IMR-90 (cell line): Measurements from ENCODE around the gene ANKRD34B. TPM values are rescaled to one million over a fixed set of nuclear protein-coding genes. Genes with fewer than 3 reads are reported as not detected.

Experiments used
- ATAC-seq: fragments of 200-7000 bp; cut with Tn5 transposase; 2 replicates; pipeline ENCODE4 v1.9.1; 2020; ENCODE audit warnings: low read depth, mild to moderate bottlenecking, moderate library complexity
- BruUV-seq: library from RNA; stranded (reverse); fragments of 400-500 nt; replicated peaks from 2 replicates; lab custom pipeline; 2021; lab: Mats Ljungman, UMichigan
- CTCF ChIA-PET: fragments of 300-600 bp; formaldehyde crosslinking; extraction: SDS; loops from one replicate; lab custom pipeline; 2021; ENCODE audit warnings: antibody characterized with exemption; lab: Yijun Ruan, JAX
- POLR2A ChIA-PET: fragments of 300-600 bp; sonication (Branson Sonifier 250); formaldehyde crosslinking; loops from one replicate; lab custom pipeline; 2022; ENCODE audit warnings: antibody characterized with exemption; ENCODE audit not compliant: unreplicated experiment; lab: Charles Lee
- DNase-seq: peaks from one replicate; pipeline ENCODE4 v3.0.0; 2013
- H2AFZ ChIP-seq: replicated peaks from 2 replicates; pipeline ENCODE3; 2013; ENCODE audit warnings: low read length, mild to moderate bottlenecking; ENCODE audit not compliant: poor library complexity
- H2AK5ac ChIP-seq: 2 replicates; pipeline ENCODE4 v1.6.1; 2013; ENCODE audit warnings: low read depth, low read length, inconsistent platforms
- H2AK9ac ChIP-seq: replicated peaks from 2 replicates; pipeline ENCODE3; 2013; ENCODE audit warnings: mild to moderate bottlenecking, low read depth, low read length, moderate library complexity; ENCODE audit not compliant: poor library complexity
- H2BK120ac ChIP-seq: 2 replicates; pipeline ENCODE4 v1.6.1; 2013; ENCODE audit warnings: low read depth, low read length, inconsistent platforms
- H2BK15ac ChIP-seq: 3 replicates; pipeline ENCODE4 v1.6.1; 2013; ENCODE audit warnings: low read depth, low read length, inconsistent platforms
- H2BK20ac ChIP-seq: 2 replicates; pipeline ENCODE4 v1.6.1; 2013; ENCODE audit warnings: low read depth, mild to moderate bottlenecking, inconsistent platforms, low read length, moderate library complexity
- H2BK5ac ChIP-seq: 2 replicates; pipeline ENCODE4 v1.6.1; 2013; ENCODE audit warnings: mild to moderate bottlenecking, low read depth, low read length, inconsistent platforms; ENCODE audit not compliant: poor library complexity, severe bottlenecking
- H3K14ac ChIP-seq: replicated peaks from 2 replicates; pipeline ENCODE4 v1.6.1; 2013; ENCODE audit warnings: low read depth, low read length, inconsistent platforms
- H3K18ac ChIP-seq: 2 replicates; pipeline ENCODE4 v1.6.1; 2013; ENCODE audit warnings: low read depth, low read length, control low read depth
- H3K23ac ChIP-seq: 2 replicates; pipeline ENCODE4 v1.6.1; 2013; ENCODE audit warnings: low read depth, low read length, inconsistent platforms
- H3K27ac ChIP-seq: 2 replicates; pipeline ENCODE4 v1.5.1; 2013; ENCODE audit warnings: mild to moderate bottlenecking, control low read depth, low read length; ENCODE audit not compliant: insufficient read depth
- H3K27me3 ChIP-seq: 2 replicates; pipeline ENCODE4 v1.6.1; 2013; ENCODE audit warnings: low read length; ENCODE audit not compliant: control insufficient read depth, insufficient read depth
- H3K36me3 ChIP-seq: 2 replicates; pipeline ENCODE4 v1.6.1; 2013; ENCODE audit warnings: low read length, mixed read lengths; ENCODE audit not compliant: control insufficient read depth, insufficient read depth
- H3K4ac ChIP-seq: 2 replicates; pipeline ENCODE4 v1.6.1; 2013; ENCODE audit warnings: low read depth, low read length, inconsistent platforms
- H3K4me1 ChIP-seq: 2 replicates; pipeline ENCODE4 v1.6.1; 2013; ENCODE audit warnings: low read length, mixed read lengths; ENCODE audit not compliant: control insufficient read depth, insufficient read depth
- H3K4me2 ChIP-seq: 2 replicates; pipeline ENCODE4 v1.6.1; 2013; ENCODE audit warnings: low read depth, mild to moderate bottlenecking, control low read depth, low read length, moderate library complexity
- H3K4me3 ChIP-seq: 2 replicates; pipeline ENCODE4 v1.5.1; 2013; ENCODE audit warnings: low read depth, mild to moderate bottlenecking, control low read depth, low read length, moderate library complexity; ENCODE audit not compliant: insufficient read depth
- H3K56ac ChIP-seq: 2 replicates; pipeline ENCODE4 v1.6.1; 2013; ENCODE audit warnings: low read length, inconsistent platforms; ENCODE audit not compliant: insufficient read depth; ENCODE audit errors: extremely low read depth
- H3K79me1 ChIP-seq, 2 experiments: 2 replicates each; pipeline ENCODE4 v1.6.1; 2013; ENCODE audit warnings: low read length in 2 of 2, inconsistent platforms in 1 of 2, low read depth in 1 of 2
- H3K9ac ChIP-seq: 2 replicates; pipeline ENCODE4 v1.6.1; 2013; ENCODE audit warnings: low read depth, low read length, control low read depth
- H3K9me1 ChIP-seq: 2 replicates; pipeline ENCODE4 v1.6.1; 2013; ENCODE audit warnings: low read length, inconsistent platforms; ENCODE audit not compliant: insufficient read depth
- H3K9me3 ChIP-seq: 2 replicates; pipeline ENCODE4 v1.6.1; 2013; ENCODE audit warnings: low read length; ENCODE audit not compliant: control insufficient read depth, insufficient read depth
- H4K20me1 ChIP-seq: 2 replicates; pipeline ENCODE4 v1.6.1; 2013; ENCODE audit warnings: low read length, inconsistent platforms; ENCODE audit not compliant: insufficient read depth
- H4K5ac ChIP-seq: 2 replicates; pipeline ENCODE4 v1.6.1; 2013; ENCODE audit warnings: mild to moderate bottlenecking, low read depth, low read length, control low read depth
- H4K8ac ChIP-seq, 2 experiments: 2 replicates each; pipeline ENCODE4 v1.6.1; 2013; ENCODE audit warnings: low read depth in 2 of 2, low read length in 2 of 2, control low read depth in 1 of 2, inconsistent platforms in 1 of 2
- H4K91ac ChIP-seq: 2 replicates; pipeline ENCODE4 v1.6.1; 2013; ENCODE audit warnings: low read depth, low read length, inconsistent platforms; ENCODE audit not compliant: insufficient read depth
- BHLHE40 ChIP-seq: fragments of 150-350 bp; IDR thresholded peaks from 2 replicates; pipeline ENCODE4 v1.6.1; 2016; ENCODE audit warnings: mild to moderate bottlenecking, low read depth, low read length
- CEBPB ChIP-seq: IDR thresholded peaks from 2 replicates; pipeline ENCODE4 v1.6.1; 2012; ENCODE audit warnings: low read depth, low read length, improper control_type of control experiment
- CHD1 ChIP-seq: IDR thresholded peaks from 2 replicates; pipeline ENCODE4 v1.6.1; 2012; ENCODE audit warnings: low read depth, low read length, improper control_type of control experiment
- CTCF ChIP-seq: conservative IDR thresholded peaks from 2 replicates; pipeline ENCODE4 v1.5.1; 2012; ENCODE audit warnings: mild to moderate bottlenecking, low read depth, low read length, improper control_type of control experiment
- ELK1 ChIP-seq: fragments of 150-350 bp; IDR thresholded peaks from 2 replicates; pipeline ENCODE4 v1.6.1; 2016; ENCODE audit warnings: low read depth, mild to moderate bottlenecking, low read length, moderate library complexity, borderline replicate concordance
- FOS ChIP-seq: fragments of 150-350 bp; IDR thresholded peaks from 2 replicates; pipeline ENCODE4 v1.6.1; 2016; ENCODE audit warnings: low read depth, low read length
- MAFK ChIP-seq: IDR thresholded peaks from 2 replicates; pipeline ENCODE4 v1.6.1; 2012; ENCODE audit warnings: low read depth, low read length, improper control_type of control experiment
- MAZ ChIP-seq: IDR thresholded peaks from 2 replicates; pipeline ENCODE4 v1.6.1; 2012; ENCODE audit warnings: low read depth, mild to moderate bottlenecking, low read length, improper control_type of control experiment, moderate library complexity, borderline replicate concordance
- MXI1 ChIP-seq: IDR thresholded peaks from 2 replicates; pipeline ENCODE4 v1.6.1; 2012; ENCODE audit warnings: low read depth, mild to moderate bottlenecking, low read length, moderate library complexity, borderline replicate concordance
- NFE2L2 ChIP-seq: fragments of 150-350 bp; IDR thresholded peaks from 2 replicates; pipeline ENCODE4 v1.6.1; 2016; ENCODE audit warnings: low read depth, mild to moderate bottlenecking, low read length
- POLR2A ChIP-seq: IDR thresholded peaks from 2 replicates; pipeline ENCODE4 v1.6.1; 2012; ENCODE audit warnings: mild to moderate bottlenecking, low read depth, low read length
- RAD21 ChIP-seq: IDR thresholded peaks from 2 replicates; pipeline ENCODE4 v1.6.1; 2012; ENCODE audit warnings: low read length, improper control_type of control experiment
- RCOR1 ChIP-seq: IDR thresholded peaks from 2 replicates; pipeline ENCODE4 v1.6.1; 2012; ENCODE audit warnings: mild to moderate bottlenecking, low read length, improper control_type of control experiment; ENCODE audit not compliant: insufficient replicate concordance
- RFX5 ChIP-seq: IDR thresholded peaks from 2 replicates; pipeline ENCODE4 v1.8.0; 2012; ENCODE audit warnings: low read depth, mild to moderate bottlenecking, low read length, moderate library complexity
- SMC3 ChIP-seq: fragments of 150-350 bp; IDR thresholded peaks from 2 replicates; pipeline ENCODE4 v1.6.1; 2016; ENCODE audit warnings: low read depth, mild to moderate bottlenecking, antibody characterized with exemption, low read length, moderate library complexity
- USF2 ChIP-seq: fragments of 150-350 bp; IDR thresholded peaks from 2 replicates; pipeline ENCODE4 v1.6.1; 2017; ENCODE audit warnings: mild to moderate bottlenecking, antibody characterized with exemption, low read length, low read depth
- WGBS, 2 experiments: methylation state at CpG; one replicate each; pipeline versions ENCODE4 v1.1.5 to v1.1.7; 2013; ENCODE audit warnings: missing lambda C conversion rate in 2 of 2; ENCODE audit not compliant: insufficient read length in 1 of 2; ENCODE audit errors: extremely low coverage in 2 of 2; 5-methylcytosine and 5-hydroxymethylcytosine counted together
- dilution Hi-C: fragments of 300-500 bp; cut with HindIII; formaldehyde crosslinking; loops from one replicate; pipeline ENCODE4 v1.14.3; 2018; ENCODE audit warnings: low sequenced_read_pairs; ENCODE audit not compliant: unreplicated experiment
- in situ Hi-C: fragments of 300-500 bp; cut with MboI; formaldehyde crosslinking; loops from 3 replicates; pipeline ENCODE4 v1.14.3; 2019; ENCODE audit warnings: low sequenced_read_pairs, inconsistent platforms, mixed read lengths
- intact Hi-C: fragments of 100-400 bp; cut with micrococcal nuclease; formaldehyde crosslinking; loops from 2 replicates; pipeline ENCODE4 v1.10.0; 2022
- polyA plus RNA-seq, 3 experiments: library from polyadenylated mRNA; depleted of rRNA; stranded (reverse); fragments of >200 nt; gene quantifications; 2 replicates each; pipeline ENCODE4 v1.2.3, GENCODE V29; 2012; ENCODE audit warnings: low replicate concordance in 1 of 3
- total RNA-seq: library from RNA; depleted of rRNA; stranded (reverse); fragments of >200 nt; gene quantifications from 2 replicates; pipeline ENCODE4 v1.2.3, GENCODE V29; 2012

The ANKRD34B gene
- total and polyA plus RNA-seq, 2 of the 4 experiments (the other 2 are of a cell fraction) = not detected

- intact Hi-C loops = no loop called here
- no peaks in the 10 kb centered on the region for H3K4me1 ChIP-seq
- 83% methylated on average over 1 of the region's 1 CpG; no CpG with 5 or more reads in 1 of the 2 experiments for WGBS, 2 experiments
Observed at GRCh38 chr5:80619086-80619485, 49.0 kb upstream of the ANKRD34B start.

More at GRCh38 chr5:80619086-80619485, 49.0 kb upstream of the ANKRD34B start:
- Histone ChIP-seq H3K4me3 (no peak overlapping the region), H2BK15ac (no peak overlapping the region), H3K27ac (no peak overlapping the region), H3K79me1 (no peaks in the 10 kb centered on the region), H2AFZ (no peak overlapping the region), H3K27me3 (no peaks in the 10 kb centered on the region), H3K18ac (no peak overlapping the region), H4K8ac (no peak overlapping the region), H3K4ac (no peak overlapping the region), H3K36me3 (no peaks in the 10 kb centered on the region), H3K9me1 (0 out of 2 replicates have a peak, but pooled peaks cover 7% of the 10 kb centered on the region), H2AK9ac (no peak overlapping the region), H2BK20ac (no peak overlapping the region), H3K9me3 (no peaks in the 10 kb centered on the region), H3K23ac (no peak overlapping the region), H2BK120ac (no peak overlapping the region), H2AK5ac (no peak overlapping the region), H4K91ac (no peak overlapping the region), H4K20me1 (no peaks in the 10 kb centered on the region), H2BK5ac (no peak overlapping the region), H3K56ac (no peak overlapping the region), H3K9ac (no peak overlapping the region), H3K14ac (no peak overlapping the region), H4K5ac (no peak overlapping the region), H3K4me2 (no peak overlapping the region)
- TF ChIP-seq MAFK (no peak), MXI1 (no peak), SMC3 (no peak), NFE2L2 (no peak), ELK1 (no peak), CTCF (no peak), FOS (no peak), RAD21 (no peak), CHD1 (no peak), RFX5 (no peak), RCOR1 (no peak), CEBPB (no peak), MAZ (no peak), USF2 (no peak), POLR2A (no peak), BHLHE40 (no peak)
- BruUV-seq = no TSS peak
- dilution Hi-C loops (no loop called here), in situ Hi-C loops (no loop called here)
- POLR2A ChIA-PET = no interaction called here
- CTCF ChIA-PET = no interaction called here
- DNase-seq = no peak
- no peak for ATAC-seq
